HG03558 (cell line): ENCODE results near the gene ZNF217.
"Not testable (repeated sequence)": the region's sequence is repeated elsewhere in the genome, so short reads cannot be mapped to it uniquely, and the experiment has no call there.

Experiments
- ATAC-seq: cut with Tn5 transposase; IDR thresholded peaks from one replicate; pipeline ENCODE4 v1.9.1; 2021; ENCODE audit warnings: moderate number of reproducible peaks; ENCODE audit not compliant: unreplicated experiment; ENCODE audit errors: extremely low read depth

Gene ZNF217

DNA sequence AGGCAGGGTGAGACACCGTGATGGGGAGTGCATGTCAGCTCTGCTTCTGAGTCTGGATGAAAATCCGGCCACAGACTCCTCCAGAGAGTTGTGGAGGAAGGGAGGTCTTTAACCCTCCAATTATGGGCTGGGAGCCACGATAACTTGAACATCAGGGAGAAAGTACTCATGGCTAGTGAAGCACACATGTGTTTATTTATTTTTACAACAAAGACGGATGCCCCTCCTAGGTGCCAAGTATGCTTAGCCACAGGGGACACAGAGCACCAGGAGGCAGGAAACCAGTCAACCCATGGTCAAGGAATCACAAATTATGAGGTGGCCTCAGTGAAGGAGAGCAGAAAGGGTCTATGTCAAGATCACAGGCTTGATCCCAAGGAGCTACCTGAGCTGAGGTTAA, 54.1 kb downstream of the ZNF217 start:
- ATAC-seq: no peak

DNA sequence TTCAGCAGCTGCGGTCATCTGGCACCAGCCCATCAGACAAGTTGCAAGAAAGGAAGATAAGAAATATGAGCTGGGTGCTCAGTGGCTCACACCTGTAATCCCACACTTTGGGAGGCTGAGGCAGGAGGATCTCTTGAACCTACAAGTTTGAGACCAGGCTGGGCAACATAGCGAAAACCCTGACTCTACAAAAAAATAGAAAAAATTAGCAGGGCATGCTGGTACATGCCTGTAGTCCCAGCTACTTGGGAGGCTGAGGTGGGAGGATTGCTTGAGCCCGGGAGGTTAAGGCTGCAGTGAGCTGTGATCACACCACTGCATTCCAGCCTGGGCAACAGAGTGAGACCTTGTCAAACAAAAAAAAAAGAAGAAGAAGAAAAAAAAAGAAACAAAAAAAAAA, 57.3 kb downstream of the ZNF217 start:
- ATAC-seq: not testable (repeated sequence)

DNA sequence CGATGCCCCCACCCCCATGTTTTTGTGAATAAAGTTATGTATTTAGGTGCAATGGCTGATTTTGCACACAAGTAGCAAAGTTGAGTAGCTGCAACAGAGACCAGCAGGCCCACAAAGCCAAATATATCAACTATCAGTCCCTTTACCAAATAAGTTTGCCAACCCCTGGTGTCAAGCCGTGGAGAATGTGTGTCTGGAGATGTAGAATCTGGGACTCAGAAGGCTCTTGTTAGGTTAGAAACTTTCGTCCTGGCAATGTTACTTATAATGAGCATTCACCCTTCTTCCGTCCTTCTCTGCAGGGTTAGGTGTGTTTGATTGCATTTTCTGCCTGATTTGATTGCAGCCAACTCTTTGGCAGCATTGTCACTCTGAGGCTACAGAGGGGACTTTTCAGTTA, 57.8 kb downstream of the ZNF217 start:
- no peak for ATAC-seq

DNA sequence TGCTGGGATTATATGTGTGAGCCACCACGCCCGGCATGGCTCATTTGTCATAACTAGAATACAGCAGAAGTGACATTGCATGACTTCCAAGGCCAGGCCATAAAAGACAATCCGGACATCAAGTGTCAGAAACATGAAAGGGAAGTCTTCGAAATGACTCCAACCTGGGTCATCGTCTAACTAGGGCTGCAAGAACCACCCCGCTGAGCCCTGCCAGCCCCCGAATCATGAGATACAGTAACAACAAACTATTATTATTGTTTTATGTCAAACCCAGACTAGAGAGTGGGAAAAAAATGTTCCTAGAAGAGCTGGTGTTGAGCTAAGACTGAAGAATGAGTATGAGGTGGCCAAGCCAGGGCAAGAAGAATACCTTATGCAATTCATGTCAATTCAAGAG, 59.6 kb downstream of the ZNF217 start:
- ATAC-seq: no peak

DNA sequence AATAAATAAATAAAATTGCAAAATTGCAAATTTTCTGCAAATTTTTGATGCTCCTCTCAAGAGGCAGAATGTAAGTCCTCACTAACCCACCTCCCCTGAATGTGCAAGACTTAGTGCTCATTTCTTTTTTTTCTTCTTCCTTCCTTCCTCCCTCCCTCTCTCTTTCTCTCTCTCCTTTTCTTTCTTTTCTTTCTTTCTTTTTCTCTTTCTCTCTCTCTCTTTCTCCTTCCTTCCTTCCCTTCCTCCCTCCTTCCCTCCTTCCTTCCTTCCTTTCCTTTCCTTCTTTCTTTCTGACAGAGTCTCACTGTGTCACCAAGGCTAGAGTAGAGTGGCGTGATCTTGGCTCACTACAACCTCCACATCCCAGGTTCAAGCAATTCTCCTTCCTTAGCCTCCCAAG, 60.1 kb downstream of the ZNF217 start:
- no peak for ATAC-seq

DNA sequence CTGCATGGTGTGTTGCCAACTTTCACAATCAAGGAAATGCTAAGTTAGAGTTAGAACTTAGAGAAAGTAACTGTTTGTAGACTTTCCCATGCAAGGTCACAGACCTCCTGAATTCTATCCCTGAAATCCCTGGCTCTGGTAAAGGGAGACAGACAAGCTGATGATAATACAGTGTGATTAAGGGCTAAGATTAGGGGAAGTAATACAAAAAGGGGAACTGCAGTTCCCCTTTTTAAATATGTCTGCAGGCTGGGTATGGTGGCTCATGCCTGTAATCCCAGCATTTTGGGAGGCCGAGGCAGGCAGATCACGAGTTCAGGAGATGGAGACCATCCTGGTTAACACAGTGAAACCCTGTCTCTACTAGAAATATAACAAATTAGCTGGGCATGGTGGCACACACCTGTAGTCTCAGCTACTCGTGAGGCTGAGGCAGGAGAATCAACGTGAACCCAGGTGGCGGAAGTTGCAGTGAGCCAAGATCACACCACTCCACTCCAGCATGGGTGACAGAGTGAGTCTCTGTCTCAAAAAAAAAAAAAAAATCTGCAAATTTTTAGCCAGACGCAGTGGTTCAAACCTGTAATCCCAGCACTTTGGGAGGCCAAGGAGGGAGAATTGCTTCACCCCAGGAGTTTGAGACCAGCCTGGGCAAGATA, 60.9 kb downstream of the ZNF217 start:
- not testable (repeated sequence) for ATAC-seq

DNA sequence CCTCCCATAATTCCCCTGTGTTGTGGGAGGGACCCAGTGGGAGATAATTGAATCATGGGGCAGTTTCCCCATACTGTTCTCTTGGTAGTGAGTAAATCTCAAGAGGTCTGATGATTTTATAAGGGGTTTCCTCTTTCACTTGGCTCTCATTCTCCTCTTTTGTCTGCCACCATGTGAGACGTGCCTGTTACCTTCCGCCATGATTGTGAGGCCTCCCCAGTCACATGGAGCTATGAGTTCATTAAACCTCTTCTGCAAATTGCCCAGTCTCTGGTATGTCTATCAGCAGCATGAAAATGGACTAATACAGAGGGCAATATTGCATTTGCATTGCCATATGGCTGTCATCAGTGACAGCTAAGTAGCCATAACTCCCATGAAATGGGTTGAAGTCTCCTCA, 63.2 kb downstream of the ZNF217 start:
- no peak for ATAC-seq

DNA sequence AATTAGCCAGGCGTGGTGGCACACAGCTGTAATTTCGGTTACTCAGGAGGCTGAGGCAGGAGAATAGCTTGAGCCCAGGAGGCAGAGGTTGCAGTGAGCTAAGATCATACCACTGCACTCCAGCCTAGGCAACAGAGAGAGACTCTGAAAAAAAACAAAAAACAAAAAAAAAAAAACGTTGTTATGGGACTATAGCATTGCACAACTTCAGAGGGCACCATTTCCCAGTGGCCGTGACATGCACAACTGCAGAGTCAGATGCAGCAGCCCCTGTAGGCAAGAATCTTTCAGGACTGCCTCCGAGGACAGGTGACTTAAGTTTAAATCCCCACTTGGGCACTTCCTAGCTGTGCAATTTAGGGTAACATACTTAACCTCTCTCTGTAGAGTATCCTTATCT, 64.0 kb downstream of the ZNF217 start:
- no peak for ATAC-seq

DNA sequence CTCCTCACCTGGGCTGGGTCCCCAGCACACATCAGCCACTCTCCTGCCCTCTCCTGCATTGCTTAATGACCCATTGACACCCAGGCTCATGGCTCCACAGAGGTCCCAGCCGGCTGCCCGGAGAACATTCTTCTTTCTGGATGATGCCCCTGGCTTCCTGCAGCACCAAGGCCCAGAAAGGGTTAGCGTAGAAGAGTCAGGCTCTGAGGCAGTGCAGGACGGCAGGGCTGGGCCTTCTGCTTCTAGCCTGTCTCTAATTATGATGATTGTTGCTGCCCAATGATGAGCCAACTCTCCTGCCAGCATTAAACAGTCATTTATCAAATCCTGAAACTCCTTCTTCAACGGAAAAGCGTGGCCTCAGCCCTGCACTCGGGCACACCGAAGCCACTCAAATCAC, 66.4 kb downstream of the ZNF217 start:
- no peak for ATAC-seq

DNA sequence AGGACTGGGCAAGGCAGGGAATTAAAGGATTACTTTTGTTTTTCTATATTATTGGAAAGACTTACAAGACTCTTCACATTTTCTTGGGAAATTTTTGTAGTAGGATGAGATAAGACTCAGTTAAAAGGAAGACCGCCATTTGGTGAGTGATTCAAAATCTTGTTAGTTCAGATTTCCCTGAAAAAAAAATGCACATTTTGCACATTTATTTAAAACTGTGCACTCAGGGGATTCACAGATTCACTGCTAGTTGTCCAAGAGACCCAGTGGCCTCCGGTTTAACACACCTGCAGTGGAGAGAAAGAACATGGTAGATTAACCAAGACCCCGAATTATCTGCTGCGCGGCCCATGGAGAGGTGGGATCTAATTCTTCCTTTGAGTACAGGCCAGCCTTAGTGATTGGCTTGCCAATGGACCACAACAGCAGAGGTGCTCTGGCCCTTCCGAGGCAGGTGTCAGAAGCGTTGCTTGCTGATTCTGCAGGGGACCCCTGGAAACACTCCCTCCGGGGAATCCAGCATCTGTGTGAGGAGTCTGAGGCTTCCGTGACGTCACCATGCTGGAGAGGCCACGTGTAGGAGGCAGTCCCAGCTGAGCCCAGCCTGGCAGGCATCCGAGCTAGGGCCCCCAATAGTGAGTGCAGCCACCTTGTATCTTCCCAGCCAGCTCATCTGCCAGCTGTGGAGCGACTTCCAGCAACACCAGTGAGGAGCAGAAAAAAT, 68.9 kb downstream of the ZNF217 start:
- ATAC-seq: no peak

DNA sequence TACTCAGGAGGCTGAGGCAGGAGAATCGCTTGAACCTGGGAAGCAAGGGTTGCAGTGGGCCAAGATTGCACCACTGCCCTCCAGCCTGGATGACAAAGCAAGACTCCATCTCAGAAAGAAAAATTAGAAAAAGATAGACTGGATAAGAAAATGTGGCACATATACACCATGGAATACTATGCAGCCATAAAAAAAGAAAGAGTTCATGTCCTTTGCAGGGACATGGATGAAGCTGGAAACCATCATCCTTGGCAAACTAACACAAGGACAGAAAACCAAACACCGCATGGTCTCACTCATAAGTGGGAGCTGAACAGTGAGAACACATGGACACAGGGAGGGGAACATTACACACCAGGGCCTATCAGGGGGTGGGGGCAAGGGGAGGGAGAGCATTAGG, 70.0 kb downstream of the ZNF217 start:
- ATAC-seq: not testable (repeated sequence)

DNA sequence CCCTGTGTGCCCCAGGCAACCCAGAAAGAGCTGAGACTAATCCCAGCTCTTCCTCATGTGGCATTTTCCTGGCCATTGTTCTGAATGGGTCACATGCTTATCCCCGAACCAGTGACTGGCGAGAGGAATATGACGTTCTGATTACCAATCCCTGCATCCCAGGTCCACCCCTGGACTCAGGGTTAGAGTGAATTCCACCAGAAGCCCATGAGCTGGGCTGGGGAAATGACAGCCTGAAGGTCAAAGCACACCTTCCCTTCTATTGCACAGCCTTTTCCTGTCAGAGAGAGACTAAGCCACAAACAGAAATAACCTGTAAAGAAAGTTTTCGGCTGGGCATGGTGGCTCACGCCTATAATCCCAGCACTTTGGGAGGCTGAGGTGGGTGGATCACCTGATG, 70.9 kb downstream of the ZNF217 start:
- ATAC-seq: no peak

DNA sequence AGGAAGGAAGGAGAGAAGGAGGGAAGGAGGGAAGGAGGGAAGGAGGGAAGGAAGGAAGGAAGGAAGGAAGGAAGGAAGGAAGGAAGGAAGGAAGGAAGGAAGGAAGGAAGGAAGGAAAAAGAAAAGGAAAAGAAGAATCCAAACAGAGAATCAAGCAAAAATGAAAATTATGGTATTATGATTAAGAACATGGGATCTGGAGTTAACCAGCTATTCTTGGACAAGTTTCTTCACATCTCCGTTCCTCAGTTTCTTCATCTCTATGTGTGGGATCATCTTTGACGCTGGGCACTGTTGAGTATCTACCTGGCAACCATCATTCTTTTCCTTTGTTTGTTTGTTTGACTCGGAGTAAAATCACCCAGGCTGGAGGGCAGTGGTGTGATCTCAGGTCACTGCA, 71.6 kb downstream of the ZNF217 start:
- ATAC-seq: no peak

DNA sequence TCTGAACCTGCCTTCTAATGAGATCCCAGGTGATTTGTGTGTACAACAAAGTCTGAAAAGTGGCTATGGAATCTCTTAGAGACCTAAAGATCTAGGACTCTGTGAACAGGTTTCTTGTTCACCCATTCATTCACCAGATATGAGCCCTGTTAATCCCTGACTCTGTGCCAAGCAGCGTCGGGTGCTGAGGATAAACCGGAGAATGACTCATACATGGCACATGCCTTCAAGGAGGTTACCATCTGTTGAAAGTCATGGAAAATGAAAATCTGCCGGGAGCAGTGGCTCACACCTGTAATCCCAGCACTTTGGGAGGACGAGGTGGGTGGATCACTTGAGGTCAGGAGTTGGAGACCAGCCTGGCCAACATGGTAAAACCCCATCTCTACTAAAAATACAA, 72.2 kb downstream of the ZNF217 start:
- not testable (repeated sequence) for ATAC-seq

DNA sequence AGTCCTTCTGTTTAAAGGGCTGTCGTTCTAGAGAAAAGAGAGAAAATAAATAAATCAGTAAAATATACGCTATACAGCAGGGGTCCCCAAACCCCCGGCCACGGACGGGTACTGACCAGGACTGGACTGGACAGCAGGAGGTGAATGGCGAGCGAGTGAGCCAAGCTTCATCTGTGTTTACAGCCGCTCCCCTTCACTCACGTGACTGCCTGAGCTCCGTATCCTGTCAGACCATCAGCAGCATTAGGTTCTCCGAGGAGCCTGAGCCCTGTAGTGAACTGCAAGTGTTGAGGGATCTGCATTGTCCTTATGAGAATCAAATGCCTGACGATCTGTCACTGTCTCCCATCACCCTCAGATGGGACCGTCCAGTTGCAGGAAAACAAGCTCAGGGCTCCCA, 76.5 kb downstream of the ZNF217 start:
- no peak for ATAC-seq
